GM12875 (cell line): Measurements from ENCODE around the gene POLN.

Source experiments
- H3K4me3 ChIP-seq: one replicate; pipeline ENCODE4 v1.5.1; 2011; ENCODE audit warnings: low read depth, low read length, control low read depth
- TF ChIP-seq, protein P1 (sequence below): IDR thresholded peaks from 2 replicates; pipeline ENCODE4 v1.5.1; 2011; ENCODE audit warnings: low read depth, mild to moderate bottlenecking, control low read depth, inconsistent platforms, low read length, moderate library complexity, borderline replicate concordance; ENCODE audit not compliant: insufficient read depth

The POLN gene

DNA sequence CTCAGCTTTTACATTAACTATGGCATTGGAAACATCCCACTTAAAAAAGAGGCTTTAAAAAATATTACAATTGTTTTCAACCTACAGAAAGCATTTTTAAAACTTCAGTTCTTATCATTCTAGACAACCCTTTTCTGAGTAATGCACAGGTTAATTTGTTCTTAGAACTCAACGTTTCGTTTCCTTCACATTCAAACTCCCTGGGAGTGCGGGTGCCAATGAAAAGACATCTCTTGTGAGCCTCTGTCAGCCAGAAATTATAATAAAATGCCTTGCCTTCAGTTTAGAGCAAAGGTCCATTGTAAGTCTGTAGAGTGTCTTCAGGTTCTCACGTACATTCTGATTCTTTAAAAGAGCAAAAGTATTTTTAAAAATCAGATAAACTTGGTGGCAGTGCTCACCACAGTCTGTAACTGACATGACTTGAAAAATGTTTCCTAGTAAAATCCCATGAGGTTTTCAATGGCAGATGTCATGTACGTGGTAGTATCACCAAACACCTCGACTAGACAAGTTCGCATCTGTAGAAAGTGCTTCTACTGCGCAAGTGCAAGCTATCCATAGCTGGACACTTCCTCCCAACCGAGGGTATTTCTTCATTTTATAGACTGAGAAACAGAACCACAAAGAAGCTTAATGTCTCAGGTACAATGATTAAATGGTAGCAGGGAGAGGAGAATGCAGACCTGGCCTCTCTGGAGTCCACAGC, 65.8 kb downstream of the POLN start:
- TF ChIP-seq, protein P1, sequence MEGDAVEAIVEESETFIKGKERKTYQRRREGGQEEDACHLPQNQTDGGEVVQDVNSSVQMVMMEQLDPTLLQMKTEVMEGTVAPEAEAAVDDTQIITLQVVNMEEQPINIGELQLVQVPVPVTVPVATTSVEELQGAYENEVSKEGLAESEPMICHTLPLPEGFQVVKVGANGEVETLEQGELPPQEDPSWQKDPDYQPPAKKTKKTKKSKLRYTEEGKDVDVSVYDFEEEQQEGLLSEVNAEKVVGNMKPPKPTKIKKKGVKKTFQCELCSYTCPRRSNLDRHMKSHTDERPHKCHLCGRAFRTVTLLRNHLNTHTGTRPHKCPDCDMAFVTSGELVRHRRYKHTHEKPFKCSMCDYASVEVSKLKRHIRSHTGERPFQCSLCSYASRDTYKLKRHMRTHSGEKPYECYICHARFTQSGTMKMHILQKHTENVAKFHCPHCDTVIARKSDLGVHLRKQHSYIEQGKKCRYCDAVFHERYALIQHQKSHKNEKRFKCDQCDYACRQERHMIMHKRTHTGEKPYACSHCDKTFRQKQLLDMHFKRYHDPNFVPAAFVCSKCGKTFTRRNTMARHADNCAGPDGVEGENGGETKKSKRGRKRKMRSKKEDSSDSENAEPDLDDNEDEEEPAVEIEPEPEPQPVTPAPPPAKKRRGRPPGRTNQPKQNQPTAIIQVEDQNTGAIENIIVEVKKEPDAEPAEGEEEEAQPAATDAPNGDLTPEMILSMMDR, result no peak
- no peak overlapping the region for H3K4me3 ChIP-seq

DNA sequence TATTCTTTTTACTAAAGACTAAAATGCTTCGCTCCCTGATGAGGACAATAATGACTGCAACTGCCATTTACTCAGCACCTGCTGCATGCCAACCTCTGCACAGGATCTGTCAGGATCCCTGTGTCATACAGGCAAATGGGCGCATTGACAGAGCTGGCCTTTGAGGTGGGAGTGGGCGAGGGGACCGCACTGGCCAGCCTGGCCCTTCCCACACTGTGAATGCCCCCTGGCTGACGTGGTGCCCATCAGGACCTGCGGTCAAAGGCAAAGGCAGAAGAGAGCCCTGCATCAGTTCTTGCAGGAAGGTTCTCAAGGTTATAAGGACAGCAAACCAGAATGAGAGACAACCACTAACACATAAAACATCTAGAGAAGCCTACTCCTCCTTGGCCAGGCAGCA, 67.9 kb downstream of the POLN start:
- TF ChIP-seq, protein P1, result no peak
- no peak overlapping the region for H3K4me3 ChIP-seq

DNA sequence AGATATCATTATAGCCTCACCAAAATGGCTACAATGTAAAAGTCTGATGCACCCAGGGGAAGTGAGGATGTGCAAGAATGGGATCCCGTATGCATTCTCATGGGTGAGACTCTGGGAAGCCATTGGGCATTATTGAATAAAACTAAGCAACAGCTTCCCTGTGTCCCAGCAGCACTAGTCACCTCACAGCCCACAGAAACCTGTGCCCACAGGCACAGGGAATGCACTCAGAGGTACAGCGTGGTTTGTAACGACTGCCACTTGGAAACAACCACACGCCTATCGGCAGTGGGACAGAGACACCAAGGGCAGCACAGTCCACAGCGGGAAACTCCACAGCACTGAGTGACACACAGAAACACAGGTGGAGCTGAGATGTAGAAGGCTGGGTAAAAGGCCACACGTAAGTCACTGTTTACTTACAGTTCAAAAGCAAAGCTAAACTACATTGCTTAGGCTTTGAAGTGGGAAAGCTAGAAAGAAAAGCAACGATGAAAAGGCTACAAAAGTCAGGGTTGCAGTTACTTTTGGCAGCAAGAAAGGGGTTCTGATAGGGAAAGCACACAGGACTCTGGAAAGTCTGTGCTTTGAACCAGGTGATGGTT, 69.2 kb downstream of the POLN start:
- no peak overlapping the region for H3K4me3 ChIP-seq
- TF ChIP-seq, protein P1, result no peak

DNA sequence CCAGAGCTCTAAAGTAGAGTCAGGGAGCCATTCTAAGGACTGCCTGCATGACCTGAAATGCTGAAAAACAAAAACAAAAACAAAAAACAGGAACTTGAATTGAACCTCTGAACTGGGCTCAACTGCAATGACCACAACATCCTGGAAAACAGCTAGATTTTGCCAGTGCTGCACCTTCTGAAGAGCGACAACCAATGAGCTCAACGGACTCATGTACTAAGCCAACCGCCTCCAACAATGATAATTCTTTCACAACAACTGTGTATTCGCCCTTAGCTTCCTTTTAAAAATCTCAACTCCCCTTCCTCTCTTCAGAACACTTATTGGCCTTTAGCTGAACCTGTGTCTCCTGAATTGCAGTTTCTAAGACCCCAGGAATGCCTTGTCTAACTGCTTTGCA, 69.8 kb downstream of the POLN start:
- TF ChIP-seq, protein P1, result no peak
- H3K4me3 ChIP-seq, result no peak overlapping the region

DNA sequence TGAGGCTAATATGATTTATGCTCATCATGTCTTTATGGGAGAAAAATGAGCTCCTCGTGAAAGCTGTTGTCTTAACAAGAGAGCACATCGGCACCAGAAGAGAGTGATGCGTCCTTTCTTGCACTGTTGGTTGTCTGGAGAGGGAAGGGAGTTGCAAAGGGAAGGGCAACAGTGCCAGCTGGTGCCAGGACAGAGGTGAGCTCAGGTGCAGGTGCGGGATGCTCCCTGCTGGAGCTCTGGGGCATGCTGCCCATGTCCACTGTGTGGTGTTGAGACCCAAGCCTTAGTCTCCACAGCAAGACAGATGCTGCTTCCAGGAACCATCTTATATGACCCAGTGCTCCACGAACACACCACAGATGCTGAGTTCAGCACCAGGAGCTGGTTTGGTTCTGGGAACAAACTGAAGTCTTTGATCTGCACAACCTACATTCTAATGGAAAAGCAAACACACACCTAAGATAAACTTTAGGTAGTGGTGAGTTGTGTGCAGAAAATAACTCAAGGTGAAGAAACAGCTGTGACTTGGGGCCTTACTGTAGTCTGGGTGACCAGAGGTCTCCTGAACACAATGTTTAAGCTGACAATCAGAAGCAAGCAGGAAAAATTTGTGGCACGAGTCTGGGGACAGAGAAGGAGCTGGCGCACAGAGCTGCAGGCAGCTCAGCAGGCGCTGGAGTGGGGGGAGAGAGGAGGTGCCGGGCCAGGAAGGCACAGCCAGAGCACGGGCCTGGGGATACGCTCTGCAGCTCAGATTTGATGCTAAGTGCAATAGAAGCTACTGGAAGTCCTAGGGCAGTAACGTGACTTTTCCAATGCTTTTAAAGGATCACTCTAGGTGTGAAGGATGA, 73.2 kb downstream of the POLN start:
- TF ChIP-seq, protein P1, result no peak
- H3K4me3 ChIP-seq, result no peak overlapping the region

DNA sequence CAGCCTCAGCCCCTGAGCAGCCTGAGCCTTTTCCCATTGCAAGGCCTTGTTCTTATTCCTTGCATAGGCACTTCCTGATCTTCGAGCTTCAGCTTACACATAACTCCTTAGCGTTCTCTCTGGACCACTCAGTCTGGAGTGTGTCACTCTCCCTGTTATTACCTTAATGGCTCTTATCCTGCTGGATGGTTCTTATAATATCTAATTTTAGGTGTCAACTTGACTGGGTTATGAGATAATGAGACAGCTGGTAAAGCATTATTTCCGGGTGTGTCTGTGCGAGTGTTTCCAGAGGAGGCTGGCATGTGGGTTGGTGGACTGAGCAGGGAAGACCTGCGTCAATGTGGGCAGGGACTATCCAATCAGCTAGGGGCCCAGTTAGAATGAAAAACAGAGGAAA, 75.7 kb downstream of the POLN start:
- no peak overlapping the region for H3K4me3 ChIP-seq
- TF ChIP-seq, protein P1, result no peak
